HEK293T (cell line): ENCODE measurements around the gene OTUD3.

Source experiments
- CTCF ChIA-PET: fragments of 350-600 bp; formaldehyde crosslinking; extraction: SDS; loops from one replicate; lab custom pipeline; 2021; ENCODE audit warnings: antibody characterized with exemption, inconsistent platforms; lab: Yijun Ruan, JAX
- POLR2A ChIA-PET: fragments of 350-600 bp; formaldehyde crosslinking; extraction: SDS; loops from one replicate; lab custom pipeline; 2020; ENCODE audit warnings: antibody characterized with exemption, inconsistent platforms; lab: Yijun Ruan, JAX
- DNase-seq: peaks from one replicate; pipeline ENCODE4 v3.0.0; 2012; ENCODE audit warnings: mixed read lengths; ENCODE audit errors: extremely low spot score
- ARNT ChIP-seq: fragments of 450-650 bp; IDR thresholded peaks from 2 replicates; pipeline ENCODE4 v1.6.1; 2017; ENCODE audit warnings: mild to moderate bottlenecking
- BHLHE40 ChIP-seq: fragments of 450-650 bp; IDR thresholded peaks from 2 replicates; pipeline ENCODE4 v1.6.1; 2016; ENCODE audit warnings: mild to moderate bottlenecking, moderate library complexity, borderline replicate concordance
- CTBP1 ChIP-seq: fragments of 450-650 bp; IDR thresholded peaks from 2 replicates; pipeline ENCODE4 v1.6.1; 2016; ENCODE audit warnings: borderline replicate concordance
- ELF4 ChIP-seq: fragments of 450-650 bp; IDR thresholded peaks from 2 replicates; pipeline ENCODE4 v1.6.1; 2017; ENCODE audit warnings: antibody characterized with exemption
- FOXA1 ChIP-seq: fragments of 450-650 bp; IDR thresholded peaks from 2 replicates; pipeline ENCODE4 v1.6.1; 2016; ENCODE audit warnings: mild to moderate bottlenecking
- FOXK2 ChIP-seq: fragments of 450-650 bp; IDR thresholded peaks from 2 replicates; pipeline ENCODE4 v1.6.1; 2016; ENCODE audit warnings: mild to moderate bottlenecking
- FOXM1 ChIP-seq: fragments of 450-650 bp; IDR thresholded peaks from 2 replicates; pipeline ENCODE4 v1.6.1; 2017; ENCODE audit warnings: mild to moderate bottlenecking, borderline replicate concordance
- HDGF ChIP-seq: fragments of 450-650 bp; IDR thresholded peaks from 2 replicates; pipeline ENCODE4 v1.6.1; 2017; ENCODE audit warnings: antibody characterized with exemption, borderline replicate concordance
- L3MBTL2 ChIP-seq: fragments of 450-650 bp; conservative IDR thresholded peaks from 2 replicates; pipeline ENCODE4 v1.6.1; 2016; ENCODE audit warnings: mild to moderate bottlenecking
- LEF1 ChIP-seq: fragments of 450-650 bp; IDR thresholded peaks from 2 replicates; pipeline ENCODE4 v1.6.1; 2017; ENCODE audit warnings: mild to moderate bottlenecking, borderline replicate concordance
- NFRKB ChIP-seq: fragments of 450-650 bp; IDR thresholded peaks from 2 replicates; pipeline ENCODE4 v1.6.1; 2016; ENCODE audit warnings: mild to moderate bottlenecking, moderate library complexity
- SP1 ChIP-seq: fragments of 450-650 bp; IDR thresholded peaks from 2 replicates; pipeline ENCODE4 v1.6.1; 2017
- SUZ12 ChIP-seq: fragments of 450-650 bp; IDR thresholded peaks from 2 replicates; pipeline ENCODE4 v1.6.1; 2016; ENCODE audit warnings: mild to moderate bottlenecking
- TARDBP ChIP-seq: fragments of 450-650 bp; IDR thresholded peaks from 2 replicates; pipeline ENCODE4 v1.6.1; 2016
- ZNF384 ChIP-seq: fragments of 450-650 bp; IDR thresholded peaks from 2 replicates; pipeline ENCODE4 v1.6.1; 2016
- TF ChIP-seq, protein P1 (sequence below): fragments of 450-650 bp; IDR thresholded peaks from 2 replicates; pipeline ENCODE4 v1.6.1; 2016

The OTUD3 gene

DNA sequence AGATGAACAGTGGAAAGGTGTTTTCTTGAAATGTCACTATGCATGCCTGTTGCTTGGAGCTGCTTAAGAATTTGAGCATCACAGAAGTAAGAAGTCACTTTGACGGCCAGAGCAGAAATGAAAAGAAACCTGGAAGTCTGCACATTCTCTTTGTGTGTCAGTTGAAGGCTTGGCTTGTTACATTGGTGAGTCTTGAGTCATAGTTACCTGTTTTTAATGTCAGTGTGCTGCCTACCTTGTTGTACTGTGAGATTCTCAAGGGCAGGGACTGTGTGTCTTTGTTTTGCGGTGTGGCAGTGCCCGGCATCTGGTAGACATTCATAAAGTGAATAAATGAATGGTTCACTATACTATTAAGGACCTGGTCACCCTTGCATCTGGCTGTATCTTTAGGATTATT lies 9.9 kb downstream of the OTUD3 start:
- ChIA-PET CTCF (no interaction called here), POLR2A (no interaction called here)
- no peak for TF ChIP-seq CTBP1
- TF ChIP-seq ELF4, result no peak
- no peak for TF ChIP-seq FOXK2
- TF ChIP-seq LEF1, result no peak
- TF ChIP-seq, protein P1, sequence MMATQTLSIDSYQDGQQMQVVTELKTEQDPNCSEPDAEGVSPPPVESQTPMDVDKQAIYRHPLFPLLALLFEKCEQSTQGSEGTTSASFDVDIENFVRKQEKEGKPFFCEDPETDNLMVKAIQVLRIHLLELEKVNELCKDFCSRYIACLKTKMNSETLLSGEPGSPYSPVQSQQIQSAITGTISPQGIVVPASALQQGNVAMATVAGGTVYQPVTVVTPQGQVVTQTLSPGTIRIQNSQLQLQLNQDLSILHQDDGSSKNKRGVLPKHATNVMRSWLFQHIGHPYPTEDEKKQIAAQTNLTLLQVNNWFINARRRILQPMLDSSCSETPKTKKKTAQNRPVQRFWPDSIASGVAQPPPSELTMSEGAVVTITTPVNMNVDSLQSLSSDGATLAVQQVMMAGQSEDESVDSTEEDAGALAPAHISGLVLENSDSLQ, result no peak
- TF ChIP-seq SP1, result no peak
- TF ChIP-seq NFRKB, result no peak
- TF ChIP-seq FOXM1, result no peak
- no peak for TF ChIP-seq ZNF384
- TF ChIP-seq FOXA1, result no peak
- TF ChIP-seq HDGF, result no peak
- TF ChIP-seq SUZ12, result no peak
- no peak for TF ChIP-seq BHLHE40
- no peak for TF ChIP-seq L3MBTL2
- TF ChIP-seq ARNT, result no peak
- TF ChIP-seq TARDBP, result no peak
- no peak for DNase-seq

DNA sequence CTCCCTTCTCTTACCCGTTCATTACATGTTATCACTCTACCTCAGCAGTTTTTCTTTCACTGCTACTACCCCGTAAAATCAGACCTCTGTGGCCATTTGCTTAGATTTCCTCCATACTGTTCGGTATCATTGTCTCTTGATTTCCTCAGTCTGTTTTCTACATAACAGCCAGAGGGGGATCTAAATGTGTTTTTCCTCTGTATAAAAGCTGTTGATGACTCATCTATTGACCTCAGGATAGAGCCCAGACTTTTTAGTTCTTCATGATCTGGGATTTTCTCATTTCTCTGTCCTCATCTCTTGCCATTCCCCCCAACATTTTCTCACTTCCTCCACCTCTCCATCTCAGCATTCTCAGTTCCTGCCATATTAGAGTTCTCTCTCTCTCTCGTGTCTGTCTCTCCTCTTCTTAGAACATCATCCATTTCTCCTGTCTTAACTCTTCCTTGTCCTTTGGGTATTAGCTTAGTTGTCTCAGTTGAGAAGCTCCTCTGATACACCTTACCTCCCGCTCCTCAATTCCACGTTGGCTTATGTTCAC lies 10.5 kb downstream of the OTUD3 start:
- ChIA-PET POLR2A (interaction anchor here (1.8 kb wide), 1 partner anchor 10 kb away, joined by 8 read pairs; the partner anchor contains the start of gene OTUD3), CTCF (no interaction called here)
- no peak for DNase-seq
- TF ChIP-seq, protein P1, result no peak
- TF ChIP-seq HDGF (no peak), CTBP1 (no peak), SUZ12 (no peak), ELF4 (no peak), ZNF384 (no peak), LEF1 (no peak), FOXA1 (no peak), TARDBP (no peak), SP1 (no peak), L3MBTL2 (no peak), FOXK2 (no peak), FOXM1 (no peak), NFRKB (no peak), BHLHE40 (no peak), ARNT (no peak)

DNA sequence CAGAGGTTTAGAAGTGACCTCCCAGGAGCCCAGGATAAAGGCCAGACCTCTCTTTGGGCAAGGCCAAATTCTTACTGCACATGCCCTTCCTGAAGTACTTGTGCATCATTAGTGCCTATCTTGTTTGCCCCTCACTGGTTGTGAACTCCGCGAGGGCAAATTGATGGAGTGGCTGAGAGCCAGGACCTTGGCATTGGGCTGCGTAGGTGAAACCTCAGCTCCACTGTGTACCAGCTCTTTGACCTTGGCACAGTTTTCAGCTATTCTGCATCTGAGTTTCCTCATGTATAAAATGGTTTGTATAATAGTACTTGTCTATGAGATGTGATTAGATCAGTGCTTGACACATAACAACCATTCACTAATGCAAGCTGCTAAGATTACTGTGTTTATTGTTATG lies 11.5 kb downstream of the OTUD3 start:
- POLR2A ChIA-PET, result interaction anchor here (1.8 kb wide), 1 partner anchor 11 kb away, joined by 8 read pairs; the partner anchor contains the start of gene OTUD3
- CTCF ChIA-PET, result interaction anchor here (0.7 kb wide), 1 partner anchor 80 kb away, joined by 3 read pairs; no protein-coding TSS in a partner anchor
- no peak for DNase-seq
- TF ChIP-seq ARNT (no peak), HDGF (no peak), FOXA1 (no peak), CTBP1 (no peak), ELF4 (no peak), LEF1 (no peak), FOXK2 (no peak), BHLHE40 (no peak), ZNF384 (no peak), TARDBP (no peak), L3MBTL2 (no peak), SP1 (no peak), NFRKB (no peak), SUZ12 (no peak), FOXM1 (no peak)
- TF ChIP-seq, protein P1, result no peak

DNA sequence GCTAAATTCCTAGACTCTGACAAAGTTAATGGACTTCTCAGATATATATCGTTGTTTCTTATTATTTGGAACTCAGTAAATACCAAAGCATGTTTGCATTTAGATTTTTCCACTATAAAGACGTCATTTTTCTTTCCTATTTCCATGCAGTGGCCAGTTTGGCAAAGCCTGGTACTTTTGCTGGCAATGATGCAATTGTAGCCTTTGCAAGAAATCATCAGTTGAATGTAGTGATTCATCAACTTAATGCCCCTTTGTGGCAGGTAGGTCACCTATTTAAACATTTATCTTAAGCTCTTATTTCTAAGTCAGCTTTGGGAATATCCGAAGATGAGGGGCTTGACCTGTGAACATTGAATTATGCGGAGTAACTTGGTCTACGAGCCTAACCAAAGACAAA lies 12.0 kb downstream of the OTUD3 start:
- DNase-seq, result no peak

DNA sequence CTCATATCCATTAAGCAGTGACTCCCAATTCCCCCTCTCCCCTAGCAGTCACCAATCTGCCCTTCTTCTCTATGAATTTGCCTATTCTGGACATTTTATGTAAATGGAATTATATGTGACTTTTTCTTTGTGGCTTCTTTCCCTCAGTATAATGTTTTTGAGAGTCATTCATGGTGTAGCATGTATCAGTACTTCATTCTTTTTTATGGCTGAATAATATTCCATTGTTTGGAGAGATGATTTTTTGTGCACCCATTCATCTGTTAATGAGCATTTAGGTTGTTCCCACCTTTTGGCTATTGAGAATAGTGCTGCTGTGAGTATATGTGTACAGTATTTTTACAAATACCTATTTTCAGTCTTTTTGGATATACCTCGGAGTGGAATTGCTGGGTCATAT lies 19.5 kb downstream of the OTUD3 start:
- ChIA-PET CTCF (no interaction called here), POLR2A (no interaction called here)
- no peak for DNase-seq
- TF ChIP-seq SUZ12 (no peak), L3MBTL2 (no peak), FOXM1 (no peak), LEF1 (no peak), FOXA1 (no peak), HDGF (no peak), TARDBP (no peak), CTBP1 (no peak), NFRKB (no peak), FOXK2 (no peak), ZNF384 (no peak), ELF4 (no peak), SP1 (no peak), BHLHE40 (no peak)

More for the DNA sequence above, 12.0 kb downstream of the OTUD3 start:
- TF ChIP-seq TARDBP, result no peak
- TF ChIP-seq HDGF, result no peak
- no peak for TF ChIP-seq ARNT
- TF ChIP-seq CTBP1, result no peak
- TF ChIP-seq SP1, result no peak
- CTCF ChIA-PET, result no interaction called here
- POLR2A ChIA-PET, result interaction anchor here (1.8 kb wide), 1 partner anchor 12 kb away, joined by 8 read pairs; the partner anchor contains the start of gene OTUD3

DNA sequence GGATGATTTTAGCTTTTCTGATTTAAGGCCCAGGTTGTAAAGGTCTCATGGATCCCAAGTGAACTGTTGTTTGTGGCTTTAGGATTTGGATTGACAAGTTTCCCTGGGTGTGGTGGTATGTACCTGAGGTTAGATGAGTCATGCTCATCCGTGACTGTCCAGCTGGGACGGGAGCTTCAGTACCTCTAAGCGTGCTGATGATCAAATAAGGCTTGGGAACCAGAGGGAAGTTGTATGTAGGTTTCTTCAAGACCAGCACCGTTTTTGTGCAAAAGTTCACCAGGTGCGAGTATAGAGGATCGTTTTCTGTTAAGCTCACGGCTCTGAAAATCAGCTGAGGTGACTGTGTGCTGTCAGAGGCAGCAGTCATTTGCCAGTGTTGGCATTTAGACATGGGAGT lies 21.4 kb downstream of the OTUD3 start:
- no peak for DNase-seq
- POLR2A ChIA-PET, result no interaction called here
- TF ChIP-seq ZNF384 (no peak), HDGF (no peak), ARNT (no peak), FOXA1 (no peak), SP1 (no peak), TARDBP (no peak), BHLHE40 (no peak), CTBP1 (no peak), SUZ12 (no peak)
- CTCF ChIA-PET, result no interaction called here
